HCT116 (cell line): ENCODE measurements around the gene MCEMP1.

Source experiments
- CTCF ChIP-seq, 3 experiments: fragments of 200-600 bp in 1 of 3; sonication (generic) in 1 of 3; IDR thresholded peaks in 2 of 3; conservative IDR thresholded peaks in 1 of 3; 2 replicates each; pipeline ENCODE4 v1.5.1; 2012 to 2017; ENCODE audit warnings: low read depth in 2 of 3, low read length in 2 of 3, antibody characterized with exemption in 1 of 3, borderline replicate concordance in 1 of 3, control low read depth in 1 of 3, mild to moderate bottlenecking in 1 of 3, mixed read lengths in 1 of 3, mixed run types in 1 of 3, moderate library complexity in 1 of 3; ENCODE audit not compliant: insufficient read depth in 1 of 3
- JUND ChIP-seq: IDR thresholded peaks from 2 replicates; pipeline ENCODE4 v1.6.1; 2012
- POLR2A ChIP-seq: IDR thresholded peaks from 2 replicates; pipeline ENCODE4 v1.7.0; 2011; ENCODE audit warnings: borderline replicate concordance; ENCODE audit not compliant: insufficient read depth, insufficient read length; ENCODE audit errors: extremely low read depth
- RAD21 ChIP-seq: IDR thresholded peaks from 2 replicates; pipeline ENCODE4 v1.6.1; 2012; ENCODE audit warnings: low read depth, mild to moderate bottlenecking
- REST ChIP-seq: IDR thresholded peaks from 2 replicates; pipeline ENCODE4 v1.6.1; 2012; ENCODE audit warnings: low read depth
- ZBTB33 ChIP-seq: IDR thresholded peaks from 2 replicates; pipeline ENCODE4 v1.6.1; 2011; ENCODE audit warnings: mild to moderate bottlenecking, low read length, moderate library complexity; ENCODE audit not compliant: insufficient replicate concordance; ENCODE audit errors: extremely low read depth
- ZNF274 ChIP-seq: fragments of 200-500 bp; sonication (Bioruptor generic); IDR thresholded peaks from 2 replicates; pipeline ENCODE4 v1.6.1; 2014; ENCODE audit warnings: mild to moderate bottlenecking, low read depth, low read length, inconsistent platforms

GRCh38 chr19:7716762-7717161, 39.9 kb downstream of the MCEMP1 start:
- TF ChIP-seq RAD21 (no peak), JUND (no peak), CTCF (IDR thresholded peaks at IDR 0.05 in 2 of 3, conservative IDR thresholded peaks at IDR 0.05 in 1 of 3; ENCODE audit: borderline replicate concordance in 1 of 3, insufficient read depth in 1 of 3, low read depth in 2 of 3, low read length in 2 of 3) (no peak), POLR2A (no peak), ZNF274 (no peak), ZBTB33 (no peak), REST (no peak)
